Activated T-helper 2 cell treated with anti-CD3 and anti-CD28 coated beads, Interferon-gamma antibody, Interleukin-2, Interleukin-4, amounts not matched to agents 10 μg/mL and 5 μg/mL and 100 μg/mL, durations not matched to agents 14 hours and 24 hours and 36 hours (primary cell): ENCODE measurements around the gene EPB41L4B. TPM values are rescaled to one million over a fixed set of nuclear protein-coding genes. Genes with fewer than 3 reads are reported as not detected.

ENCODE experiments used
- DNase-seq: peaks from one replicate; pipeline ENCODE4 v3.0.0; 2021; ENCODE audit warnings: low spot score
- H3K27ac Mint-ChIP-seq: one replicate; pipeline ENCODE4 v1.8.0; 2021; ENCODE audit warnings: mixed read lengths
- H3K27me3 Mint-ChIP-seq: one replicate; pipeline ENCODE4 v1.8.0; 2021; ENCODE audit warnings: low read depth, mixed read lengths
- H3K36me3 Mint-ChIP-seq: one replicate; pipeline ENCODE4 v1.8.0; 2021; ENCODE audit warnings: low read depth, mixed read lengths
- H3K4me1 Mint-ChIP-seq: one replicate; pipeline ENCODE4 v1.8.0; 2021; ENCODE audit warnings: low read depth, mixed read lengths
- H3K4me3 Mint-ChIP-seq: one replicate; pipeline ENCODE4 v1.8.0; 2021; ENCODE audit warnings: low read depth, mild to moderate bottlenecking, moderate library complexity, mixed read lengths
- H3K9me3 Mint-ChIP-seq: one replicate; pipeline ENCODE4 v1.8.0; 2021; ENCODE audit warnings: mixed read lengths
- intact Hi-C: fragments of 100-400 bp; cut with micrococcal nuclease; formaldehyde crosslinking; loops from one replicate; pipeline ENCODE4 v1.15.1; 2023
- total RNA-seq: library from RNA; stranded (reverse); gene quantifications from 2 replicates; pipeline ENCODE4 v1.2.3, GENCODE V29; 2022

Gene EPB41L4B
- total RNA-seq, 1 donor from 2014 or later: 1.6 TPM

DNA sequence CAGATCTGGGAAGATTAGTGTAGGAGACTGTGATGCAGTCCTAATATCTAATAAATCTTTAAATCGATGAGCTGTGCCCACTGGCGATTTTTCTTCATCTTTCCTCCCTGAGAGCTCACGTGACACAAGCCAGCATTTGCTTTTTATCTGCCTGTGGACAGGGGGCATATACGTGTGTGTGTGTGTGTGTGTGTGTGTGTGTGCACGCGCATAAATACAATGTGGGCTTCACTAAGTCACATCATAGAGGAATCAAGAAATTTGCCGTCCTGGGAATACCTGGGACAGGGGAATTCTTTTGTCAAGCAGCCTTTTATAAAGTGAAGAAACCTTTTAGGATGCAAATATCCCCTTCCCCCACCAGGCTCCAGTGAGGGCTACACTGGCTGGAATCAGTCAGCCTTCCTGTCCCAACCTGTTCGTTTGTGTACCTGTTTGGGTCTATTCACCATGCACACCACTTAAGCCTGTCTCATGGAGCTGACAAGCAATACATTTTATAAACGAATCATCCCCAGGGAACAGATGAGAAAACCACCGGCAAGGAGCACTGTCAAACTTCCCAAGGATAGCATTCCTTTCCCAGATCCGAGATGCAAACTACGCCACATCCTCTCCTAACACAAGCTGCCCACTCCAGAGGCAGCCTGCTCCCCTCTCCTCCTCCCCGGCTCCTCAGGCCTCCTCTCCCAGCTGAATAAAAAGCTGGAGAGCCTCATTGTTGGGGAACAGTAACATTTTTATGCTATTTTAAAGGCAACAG is 2.7 kb downstream of the EPB41L4B start:
- Mint-ChIP-seq H3K27me3 (peaks cover 65% of the 10 kb centered on the region), H3K36me3 (no peaks in the 10 kb centered on the region), H3K4me1 (peaks cover 8% of the 10 kb centered on the region), H3K27ac (no peak overlapping the region), H3K4me3 (peak overlapping the region; percentile 20), H3K9me3 (no peaks in the 10 kb centered on the region)
- no peak for DNase-seq
- intact Hi-C loops: loop anchor here (10.0 kb wide), 1 partner anchor 1833 kb away; the partner anchor contains the start of gene KLF4

GRCh38 chr9:109317311-109317978 is 3.4 kb downstream of the EPB41L4B start:
- DNase-seq: no peak
- Mint-ChIP-seq H3K27ac (no peak overlapping the region), H3K4me3 (no peak overlapping the region), H3K36me3 (no peaks in the 10 kb centered on the region), H3K4me1 (peaks cover 8% of the 10 kb centered on the region), H3K9me3 (no peaks in the 10 kb centered on the region), H3K27me3 (peaks cover 68% of the 10 kb centered on the region)
- intact Hi-C loops: loop anchor here (10.0 kb wide), 1 partner anchor 1833 kb away; the partner anchor contains the start of gene KLF4

DNA sequence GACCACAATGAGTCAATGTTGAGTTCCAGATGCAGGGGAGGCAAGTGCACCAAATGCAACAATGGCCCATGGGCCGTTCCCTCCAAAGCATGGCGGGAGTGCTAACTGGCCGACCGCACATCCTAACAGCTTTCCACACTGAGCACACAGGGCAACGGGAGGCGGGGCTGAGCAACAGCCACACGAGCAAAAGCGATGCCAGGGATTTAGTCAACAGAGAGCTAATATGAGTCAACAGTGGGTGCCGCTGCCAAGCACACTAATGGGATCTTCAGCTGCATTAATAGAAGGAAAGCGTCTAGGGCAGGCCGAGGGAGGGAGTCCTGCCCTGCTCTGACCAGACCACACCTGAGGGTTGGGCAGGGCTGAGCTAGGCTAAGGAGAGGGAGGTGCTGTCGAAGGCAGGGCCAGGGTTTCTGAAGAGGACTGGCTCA is 4.6 kb downstream of the EPB41L4B start:
- Mint-ChIP-seq H3K4me1 (peaks cover 9% of the 10 kb centered on the region), H3K27me3 (peaks cover 65% of the 10 kb centered on the region), H3K27ac (no peak overlapping the region), H3K9me3 (no peaks in the 10 kb centered on the region), H3K4me3 (no peak overlapping the region), H3K36me3 (no peaks in the 10 kb centered on the region)
- no peak for DNase-seq
- intact Hi-C loops: loop anchor here (10.0 kb wide), 1 partner anchor 1831 kb away; the partner anchor contains the start of gene KLF4

DNA sequence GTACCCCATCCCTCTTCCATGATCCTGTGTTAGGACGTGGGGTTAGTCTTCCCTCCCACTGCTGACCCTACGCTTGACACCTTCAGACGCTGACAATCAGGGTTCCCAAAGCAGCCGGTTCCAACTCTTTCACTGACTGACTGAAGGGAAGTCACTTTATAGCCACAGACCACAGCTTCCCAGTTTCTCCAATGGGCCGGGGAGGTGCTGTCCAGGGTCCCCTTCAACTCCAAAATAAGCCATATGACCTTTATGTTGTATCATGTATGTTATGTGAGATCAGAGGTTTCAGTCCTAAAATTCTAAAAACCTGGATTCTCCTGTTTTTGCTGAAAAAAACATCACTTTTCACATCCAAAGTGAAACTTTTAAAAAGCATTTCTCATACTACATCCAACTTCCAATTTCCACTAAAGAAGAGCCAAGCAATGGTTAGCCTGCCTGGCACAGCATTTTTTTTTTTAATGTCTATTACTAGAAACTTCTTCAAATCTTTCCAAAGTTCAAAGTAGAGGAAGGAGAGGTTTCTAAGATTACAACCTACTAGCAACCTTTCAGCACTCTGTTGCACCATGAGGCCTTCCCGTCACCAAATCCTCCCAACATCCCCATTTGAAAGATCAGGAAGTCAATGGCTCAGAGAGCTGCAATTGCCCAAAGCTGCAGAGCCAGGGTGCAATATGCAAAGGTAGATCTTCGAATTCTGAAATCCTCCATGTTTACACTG is 5.2 kb downstream of the EPB41L4B start:
- Mint-ChIP-seq H3K4me1 (peaks cover 6% of the 10 kb centered on the region), H3K36me3 (no peaks in the 10 kb centered on the region), H3K9me3 (no peaks in the 10 kb centered on the region), H3K27ac (no peak overlapping the region), H3K4me3 (no peak overlapping the region), H3K27me3 (peaks cover 64% of the 10 kb centered on the region)
- no peak for DNase-seq
- intact Hi-C loops: loop anchor here (10.0 kb wide), 1 partner anchor 1831 kb away; the partner anchor contains the start of gene KLF4

DNA sequence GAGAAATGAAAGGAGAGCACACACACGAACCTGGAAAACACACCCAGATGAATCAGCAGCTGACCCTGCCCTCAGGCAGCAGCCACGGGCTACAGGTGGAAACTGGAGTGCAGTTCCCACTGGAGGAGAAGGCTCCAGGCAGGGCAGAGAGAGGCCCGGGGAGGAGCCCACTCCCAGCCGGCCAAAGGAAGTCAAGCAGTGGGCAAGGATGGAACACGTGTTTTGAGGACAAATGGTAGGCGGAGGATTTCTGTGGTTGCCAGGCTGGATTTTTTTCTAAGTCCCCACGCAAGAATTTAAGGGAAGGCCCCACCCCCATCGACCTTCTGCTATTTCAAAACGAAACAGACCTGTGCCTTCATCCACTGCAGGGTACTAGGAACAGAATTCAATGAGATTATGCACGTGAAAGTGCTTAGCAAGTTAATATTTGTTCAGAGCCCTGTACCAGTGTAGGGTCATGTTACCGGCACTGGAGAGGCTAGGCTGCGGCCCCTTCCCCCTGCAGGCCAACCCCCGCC is 6.8 kb downstream of the EPB41L4B start:
- Mint-ChIP-seq H3K36me3 (no peaks in the 10 kb centered on the region), H3K27ac (no peak overlapping the region), H3K4me1 (peaks cover 4% of the 10 kb centered on the region), H3K27me3 (peaks cover 74% of the 10 kb centered on the region), H3K4me3 (no peak overlapping the region), H3K9me3 (no peaks in the 10 kb centered on the region)
- no peak for DNase-seq
- intact Hi-C loops: loop anchor here (10.0 kb wide), 1 partner anchor 1829 kb away; the partner anchor contains the start of gene KLF4

GRCh38 chr9:109313351-109313750 is 7.5 kb downstream of the EPB41L4B start:
- no peak for DNase-seq
- intact Hi-C loops: loop anchor here (10.0 kb wide), 1 partner anchor 1829 kb away; the partner anchor contains the start of gene KLF4
- Mint-ChIP-seq H3K4me1 (peaks cover 4% of the 10 kb centered on the region), H3K9me3 (no peaks in the 10 kb centered on the region), H3K4me3 (no peak overlapping the region), H3K27me3 (peaks cover 67% of the 10 kb centered on the region), H3K27ac (no peak overlapping the region), H3K36me3 (no peaks in the 10 kb centered on the region)

DNA sequence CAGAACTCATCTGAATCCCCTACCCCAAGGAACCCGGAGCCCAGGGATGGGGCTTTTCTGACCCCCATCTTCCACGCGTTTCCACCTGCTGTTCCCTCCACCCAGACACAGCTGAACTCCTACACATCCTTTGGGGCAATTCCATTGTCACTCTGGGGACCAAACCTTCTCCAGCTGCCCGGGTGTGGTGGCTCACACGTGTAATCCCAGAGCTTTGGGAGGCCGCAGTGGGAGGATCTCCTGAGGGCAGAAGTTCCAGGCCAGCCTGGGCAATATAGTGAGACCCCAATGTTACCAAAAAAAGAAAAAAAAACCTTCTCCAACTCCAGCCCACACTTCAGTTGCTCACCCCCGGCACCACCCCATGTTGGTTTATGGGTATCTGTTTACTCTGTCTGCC is 8.1 kb downstream of the EPB41L4B start:
- no peaks in the 10 kb centered on the region for H3K36me3 Mint-ChIP-seq
- no peak for DNase-seq
- H3K27me3 Mint-ChIP-seq: peaks cover 64% of the 10 kb centered on the region
- peaks cover 4% of the 10 kb centered on the region for H3K4me1 Mint-ChIP-seq
- no peak overlapping the region for H3K27ac Mint-ChIP-seq
- no peak overlapping the region for H3K4me3 Mint-ChIP-seq
- intact Hi-C loops: loop anchor here (10.0 kb wide), 1 partner anchor 1828 kb away; the partner anchor contains the start of gene KLF4
- H3K9me3 Mint-ChIP-seq: no peaks in the 10 kb centered on the region

DNA sequence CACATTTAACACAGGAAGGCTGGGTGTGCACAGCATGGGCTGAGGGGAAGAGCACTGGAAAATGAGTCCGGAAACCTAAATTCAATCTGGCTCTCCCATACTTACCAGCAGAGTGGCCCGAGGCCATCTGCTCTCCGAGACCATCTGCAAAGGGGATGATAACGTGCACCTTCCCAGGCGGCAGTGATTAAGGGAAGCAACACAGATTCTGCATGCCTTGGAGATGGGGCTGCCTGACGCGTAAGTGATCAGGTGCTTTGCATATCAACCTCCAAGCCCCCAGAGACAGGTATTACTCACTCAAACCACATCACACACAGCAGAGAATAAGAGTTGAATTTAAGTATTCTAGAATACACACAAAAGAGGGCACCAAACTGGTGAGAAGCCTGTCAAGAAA is 9.1 kb downstream of the EPB41L4B start:
- intact Hi-C loops: loop anchor here (10.0 kb wide), 1 partner anchor 1827 kb away; the partner anchor contains the start of gene KLF4
- DNase-seq: no peak
- H3K36me3 Mint-ChIP-seq: no peaks in the 10 kb centered on the region
- H3K4me3 Mint-ChIP-seq: no peak overlapping the region
- H3K4me1 Mint-ChIP-seq: peaks cover 4% of the 10 kb centered on the region
- no peak overlapping the region for H3K27ac Mint-ChIP-seq
- no peaks in the 10 kb centered on the region for H3K9me3 Mint-ChIP-seq
- peaks cover 56% of the 10 kb centered on the region for H3K27me3 Mint-ChIP-seq

DNA sequence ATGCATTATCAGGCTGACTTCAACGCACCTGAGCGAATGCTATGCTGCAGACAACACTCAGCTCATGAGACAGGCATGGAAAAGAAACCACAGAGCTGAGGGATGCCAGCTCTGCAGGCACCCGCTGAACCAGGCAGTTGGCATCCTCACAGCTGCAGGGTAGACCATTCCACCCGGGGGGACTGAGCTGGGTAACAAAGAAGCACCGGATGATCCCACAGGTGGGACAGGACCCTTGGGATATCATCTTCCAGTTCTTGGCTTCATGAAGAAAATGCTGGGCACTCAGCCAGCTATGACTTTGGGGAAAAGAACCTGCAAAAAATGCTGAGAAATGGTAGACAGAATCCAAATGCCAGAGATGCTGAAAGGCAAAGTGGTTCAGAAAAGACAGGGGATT is 9.6 kb downstream of the EPB41L4B start:
- no peak overlapping the region for H3K27ac Mint-ChIP-seq
- intact Hi-C loops: loop anchor here (10.0 kb wide), 1 partner anchor 1826 kb away; the partner anchor contains the start of gene KLF4
- H3K9me3 Mint-ChIP-seq: no peaks in the 10 kb centered on the region
- H3K27me3 Mint-ChIP-seq: peaks cover 52% of the 10 kb centered on the region
- no peak for DNase-seq
- no peak overlapping the region for H3K4me3 Mint-ChIP-seq
- no peaks in the 10 kb centered on the region for H3K36me3 Mint-ChIP-seq
- peaks cover 4% of the 10 kb centered on the region for H3K4me1 Mint-ChIP-seq

DNA sequence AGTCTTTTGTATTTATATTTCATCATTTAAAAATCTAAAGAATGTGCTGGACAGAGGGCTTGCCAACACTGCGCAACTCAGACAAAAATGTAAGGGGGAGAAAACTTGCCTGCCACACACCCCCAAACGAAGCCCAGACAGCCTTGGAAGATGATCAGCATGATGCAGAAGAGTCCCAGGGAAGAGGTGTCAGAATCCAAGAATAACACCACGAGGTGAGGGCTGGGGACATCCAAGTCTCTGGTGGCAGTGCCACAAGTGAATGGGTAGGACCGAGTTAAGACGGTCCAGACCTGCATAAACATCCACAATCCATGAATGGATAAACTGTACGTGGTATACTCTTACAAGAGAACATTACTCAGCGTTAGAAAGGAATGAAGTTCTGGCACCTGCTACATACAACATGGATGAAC is 10.4 kb downstream of the EPB41L4B start:
- Mint-ChIP-seq H3K36me3 (no peaks in the 10 kb centered on the region), H3K4me1 (peaks cover 4% of the 10 kb centered on the region), H3K9me3 (no peaks in the 10 kb centered on the region), H3K4me3 (no peak overlapping the region), H3K27ac (no peak overlapping the region), H3K27me3 (peaks cover 44% of the 10 kb centered on the region)
- intact Hi-C loops: loop anchor here (10.0 kb wide), 1 partner anchor 1826 kb away; the partner anchor contains the start of gene KLF4
- no peak for DNase-seq

DNA sequence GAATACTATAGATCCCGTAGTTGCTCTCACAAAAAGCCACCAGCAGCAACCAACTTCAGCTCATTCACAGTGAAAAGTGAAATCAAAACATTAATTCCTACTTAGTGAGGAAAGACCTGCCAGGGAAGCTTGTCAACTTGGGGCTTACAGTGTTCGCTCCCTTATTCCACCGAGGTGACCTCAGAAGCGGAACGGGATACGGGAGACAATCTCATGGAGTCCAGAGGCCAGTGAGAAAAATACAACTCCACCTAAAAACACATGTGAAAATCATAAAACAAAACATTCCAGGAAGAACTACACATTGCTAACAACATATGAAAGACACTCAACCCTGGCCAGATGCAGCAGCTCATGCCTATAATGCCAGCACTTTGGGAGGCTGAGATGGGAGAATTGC is 11.6 kb downstream of the EPB41L4B start:
- no peak overlapping the region for H3K27ac Mint-ChIP-seq
- peaks cover 42% of the 10 kb centered on the region for H3K27me3 Mint-ChIP-seq

More for the DNA sequence above, 11.6 kb downstream of the EPB41L4B start:
- DNase-seq: no peak
- Mint-ChIP-seq H3K9me3 (no peaks in the 10 kb centered on the region), H3K4me3 (no peak overlapping the region), H3K4me1 (peaks cover 4% of the 10 kb centered on the region), H3K36me3 (no peaks in the 10 kb centered on the region)
- intact Hi-C loops: no loop called here
